Liver (tissue), 9 donors: ENCODE measurements around the gene LAPTM4A. TPM values are rescaled to one million over a fixed set of nuclear protein-coding genes. Genes with fewer than 3 reads are reported as not detected.
"Not testable (repeated sequence)": the region's sequence is repeated elsewhere in the genome, so short reads cannot be mapped to it uniquely, and the experiment has no call there.

Experiments used
- DNase-seq: peaks from one replicate; pipeline ENCODE4 v3.0.0-alpha.2; 2017; ENCODE audit warnings: low spot score
- H3K27ac ChIP-seq, 2 donors: one replicate each; pipeline ENCODE4 v1.7.0; 2013; ENCODE audit warnings: inconsistent platforms in 2 of 2, low read length in 2 of 2, control low read depth in 1 of 2, low read depth in 1 of 2, mild to moderate bottlenecking in 1 of 2
- H3K27me3 ChIP-seq, 4 donors: one replicate each; pipeline versions ENCODE4 v1.6.1 to v1.7.0; 2013; ENCODE audit warnings: low read length in 3 of 4, inconsistent platforms in 1 of 4, mild to moderate bottlenecking in 1 of 4, moderate library complexity in 1 of 4; ENCODE audit not compliant: control insufficient read depth in 4 of 4, insufficient read depth in 4 of 4
- H3K36me3 ChIP-seq, 4 donors: one replicate each; pipeline versions ENCODE4 v1.6.1 to v1.7.0; 2013; ENCODE audit warnings: low read length in 3 of 4, mild to moderate bottlenecking in 3 of 4, low read depth in 1 of 4, moderate library complexity in 1 of 4; ENCODE audit not compliant: control insufficient read depth in 4 of 4, insufficient read depth in 3 of 4
- H3K4me1 ChIP-seq, 4 donors: one replicate each; pipeline versions ENCODE4 v1.6.1 to v1.7.0; 2013; ENCODE audit warnings: low read length in 3 of 4, mild to moderate bottlenecking in 3 of 4, moderate library complexity in 1 of 4; ENCODE audit not compliant: control insufficient read depth in 4 of 4, insufficient read depth in 4 of 4
- H3K4me3 ChIP-seq, 3 donors: one replicate each; pipeline versions ENCODE4 v1.6.1 to v1.7.0; 2013; ENCODE audit warnings: low read length in 3 of 3, control low read depth in 1 of 3, low read depth in 1 of 3, mild to moderate bottlenecking in 1 of 3
- H3K9ac ChIP-seq, 2 donors: one replicate each; pipeline ENCODE4 v1.7.0; 2013; ENCODE audit warnings: low read length in 2 of 2, mild to moderate bottlenecking in 2 of 2, moderate library complexity in 2 of 2, control low read depth in 1 of 2, low read depth in 1 of 2
- H3K9me3 ChIP-seq, 4 donors: one replicate each; pipeline versions ENCODE4 v1.6.1 to v1.7.0; 2013; ENCODE audit warnings: low read length in 3 of 4; ENCODE audit not compliant: control insufficient read depth in 4 of 4
- ATF3 ChIP-seq: IDR thresholded peaks from 2 replicates; pipeline ENCODE4 v1.6.1; 2016; ENCODE audit warnings: antibody characterized with exemption
- CTCF ChIP-seq: fragments of 150-350 bp; IDR thresholded peaks from 2 replicates; pipeline ENCODE4 v1.5.1; 2017; ENCODE audit warnings: improper control_type of control experiment, low read depth, low read length; ENCODE audit not compliant: missing input control
- EGR1 ChIP-seq, 2 donors: IDR thresholded peaks; 2 replicates each; pipeline ENCODE4 v1.6.1; 2016 to 2018; ENCODE audit warnings: antibody characterized with exemption in 2 of 2, low read depth in 2 of 2
- FOXA1 ChIP-seq: IDR thresholded peaks from 2 replicates; pipeline ENCODE4 v1.6.1; 2016; ENCODE audit warnings: antibody characterized with exemption
- FOXA2 ChIP-seq: IDR thresholded peaks from 2 replicates; pipeline ENCODE4 v1.6.1; 2016; ENCODE audit warnings: antibody characterized with exemption
- GABPA ChIP-seq, 2 donors: IDR thresholded peaks in 1 of 2; conservative IDR thresholded peaks in 1 of 2; 2 replicates each; pipeline ENCODE4 v1.6.1; 2016; ENCODE audit warnings: antibody characterized with exemption in 2 of 2, mild to moderate bottlenecking in 1 of 2, moderate library complexity in 1 of 2
- HNF4A ChIP-seq, 2 donors: conservative IDR thresholded peaks; 2 replicates each; pipeline ENCODE4 v1.6.1; 2016; ENCODE audit warnings: antibody characterized with exemption in 2 of 2, mild to moderate bottlenecking in 2 of 2
- HNF4G ChIP-seq: IDR thresholded peaks from 2 replicates; pipeline ENCODE4 v1.6.1; 2016; ENCODE audit warnings: antibody characterized with exemption
- JUND ChIP-seq, 2 donors: IDR thresholded peaks; 2 replicates each; pipeline ENCODE4 v1.6.1; 2016; ENCODE audit warnings: antibody characterized with exemption in 2 of 2
- MAX ChIP-seq: IDR thresholded peaks from 2 replicates; pipeline ENCODE4 v1.6.1; 2016; ENCODE audit warnings: antibody characterized with exemption
- NR2F2 ChIP-seq: IDR thresholded peaks from 2 replicates; pipeline ENCODE4 v1.6.1; 2016; ENCODE audit warnings: antibody characterized with exemption
- RAD21 ChIP-seq, 2 donors: IDR thresholded peaks; 2 replicates each; pipeline ENCODE4 v1.6.1; 2016; ENCODE audit warnings: antibody characterized with exemption in 2 of 2, mild to moderate bottlenecking in 2 of 2
- RXRA ChIP-seq, 2 donors: IDR thresholded peaks; 2 replicates each; pipeline ENCODE4 v1.6.1; 2017 to 2018; ENCODE audit warnings: antibody characterized with exemption in 2 of 2, mild to moderate bottlenecking in 1 of 2
- SP1 ChIP-seq: IDR thresholded peaks from 2 replicates; pipeline ENCODE4 v1.6.1; 2018; ENCODE audit warnings: antibody characterized with exemption, mild to moderate bottlenecking
- TAF1 ChIP-seq: conservative IDR thresholded peaks from 2 replicates; pipeline ENCODE4 v1.6.1; 2016; ENCODE audit warnings: antibody characterized with exemption, mild to moderate bottlenecking
- YY1 ChIP-seq: IDR thresholded peaks from 2 replicates; pipeline ENCODE4 v1.6.1; 2016; ENCODE audit warnings: antibody characterized with exemption, mild to moderate bottlenecking
- whole genome bisulfite sequencing: extraction: QIAGEN DNeasy Blood & Tissue Kit; methylation state at CpG from one replicate; pipeline ENCODE4 v1.1.7; 2013; 5-methylcytosine and 5-hydroxymethylcytosine counted together
- polyA plus RNA-seq, 2 donors: library from polyadenylated mRNA; stranded (reverse) in 1 of 2; unstranded in 1 of 2; fragments of 200-250 nt in 1 of 2; fragments of >200 nt in 1 of 2; fragmentation: Nextera tagmentation in 1 of 2; extraction: Ambion mirVana in 1 of 2; gene quantifications; one replicate each; pipeline versions ENCODE4 v1.2.1 to v1.2.3, GENCODE V29; 2013 to 2015
- total RNA-seq, 2 donors: library from RNA; depleted of rRNA; stranded (reverse); fragments of >200 nt; gene quantifications; one replicate each; pipeline ENCODE4 v1.2.3, GENCODE V29; 2014
- TF ChIP-seq, protein P1 (sequence below): IDR thresholded peaks from 2 replicates; pipeline ENCODE4 v1.6.1; 2016; ENCODE audit warnings: antibody characterized with exemption
- donor health status: healthy.
- donor health status: healthy.
- donor health status: healthy.
- donor health status: healthy.
- donor health status: healthy.

LAPTM4A gene
- total and polyA plus RNA-seq, 4 donors, result 69.1 to 183 (median 122) TPM

- TF ChIP-seq NR2F2 (no peak), ATF3 (no peak), JUND (IDR thresholded peaks at IDR 0.05) (no peak), MAX (no peak), HNF4G (no peak), YY1 (no peak), TAF1 (no peak), GABPA (IDR thresholded peaks at IDR 0.05 in 1 of 2, conservative IDR thresholded peaks at IDR 0.05 in 1 of 2) (no peak), EGR1 (IDR thresholded peaks at IDR 0.05; ENCODE audit: low read depth in 2 of 2) (no peak), SP1 (no peak), CTCF (no peak), HNF4A (conservative IDR thresholded peaks at IDR 0.05) (no peak), RXRA (IDR thresholded peaks at IDR 0.05) (no peak), RAD21 (IDR thresholded peaks at IDR 0.05) (no peak), FOXA2 (no peak), FOXA1 (no peak)
- TF ChIP-seq, protein P1, sequence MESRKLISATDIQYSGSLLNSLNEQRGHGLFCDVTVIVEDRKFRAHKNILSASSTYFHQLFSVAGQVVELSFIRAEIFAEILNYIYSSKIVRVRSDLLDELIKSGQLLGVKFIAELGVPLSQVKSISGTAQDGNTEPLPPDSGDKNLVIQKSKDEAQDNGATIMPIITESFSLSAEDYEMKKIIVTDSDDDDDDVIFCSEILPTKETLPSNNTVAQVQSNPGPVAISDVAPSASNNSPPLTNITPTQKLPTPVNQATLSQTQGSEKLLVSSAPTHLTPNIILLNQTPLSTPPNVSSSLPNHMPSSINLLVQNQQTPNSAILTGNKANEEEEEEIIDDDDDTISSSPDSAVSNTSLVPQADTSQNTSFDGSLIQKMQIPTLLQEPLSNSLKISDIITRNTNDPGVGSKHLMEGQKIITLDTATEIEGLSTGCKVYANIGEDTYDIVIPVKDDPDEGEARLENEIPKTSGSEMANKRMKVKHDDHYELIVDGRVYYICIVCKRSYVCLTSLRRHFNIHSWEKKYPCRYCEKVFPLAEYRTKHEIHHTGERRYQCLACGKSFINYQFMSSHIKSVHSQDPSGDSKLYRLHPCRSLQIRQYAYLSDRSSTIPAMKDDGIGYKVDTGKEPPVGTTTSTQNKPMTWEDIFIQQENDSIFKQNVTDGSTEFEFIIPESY, result no peak
- no peak overlapping the region for H3K27ac ChIP-seq
- no peak for DNase-seq
- H3K4me3 ChIP-seq, result no peak overlapping the region
- H3K4me1 ChIP-seq, result peaks cover 0 to 5% (median 0%) of the 10 kb centered on the region in 4 donors
- no peaks in the 10 kb centered on the region for H3K9me3 ChIP-seq
- no peaks in the 10 kb centered on the region for H3K27me3 ChIP-seq
- WGBS, result 80% methylated on average over 8 of the region's 8 CpGs
- H3K36me3 ChIP-seq, result no peaks in the 10 kb centered on the region
- no peak overlapping the region for H3K9ac ChIP-seq
Measured at GRCh38 chr2:20074901-20075300, 23.5 kb upstream of the LAPTM4A start.

- H3K9ac ChIP-seq, H3K36me3 ChIP-seq, H3K9me3 ChIP-seq, H3K4me3 ChIP-seq, H3K27ac ChIP-seq, H3K4me1 ChIP-seq, DNase-seq, H3K27me3 ChIP-seq: not testable (repeated sequence)
- WGBS, result 71% methylated on average over 9 of the region's 9 CpGs
Measured at GRCh38 chr2:20074046-20074648, 22.7 kb upstream of the LAPTM4A start.
